GM19328 (cell line): ENCODE results near the gene COL18A1.
"Not testable (repeated sequence)": the region's sequence is repeated elsewhere in the genome, so short reads cannot be mapped to it uniquely, and the experiment has no call there.

Experiments
- ATAC-seq: cut with Tn5 transposase; IDR thresholded peaks from one replicate; pipeline ENCODE4 v1.9.1; 2021; ENCODE audit warnings: mild to moderate bottlenecking, moderate library complexity; ENCODE audit not compliant: unreplicated experiment

Gene COL18A1

GRCh38 chr21:45488931-45489721 lies 84.2 kb downstream of the COL18A1 start:
- no peak for ATAC-seq

GRCh38 chr21:45489722-45489982 lies 84.7 kb downstream of the COL18A1 start:
- no peak for ATAC-seq

GRCh38 chr21:45490049-45490731 lies 85.2 kb downstream of the COL18A1 start:
- no peak for ATAC-seq

- ATAC-seq = no peak
Observed at GRCh38 chr21:45491056-45491455, 86.1 kb downstream of the COL18A1 start.

- ATAC-seq = no peak
Observed at GRCh38 chr21:45491623-45492022, 86.7 kb downstream of the COL18A1 start.

GRCh38 chr21:45492765-45493164 lies 87.8 kb downstream of the COL18A1 start:
- no peak for ATAC-seq

GRCh38 chr21:45493401-45494001 lies 88.5 kb downstream of the COL18A1 start:
- no peak for ATAC-seq

GRCh38 chr21:45494135-45494850 lies 89.3 kb downstream of the COL18A1 start:
- ATAC-seq = no peak

- no peak for ATAC-seq
Observed at GRCh38 chr21:45494851-45495680, 90.1 kb downstream of the COL18A1 start.

- no peak for ATAC-seq
Observed at GRCh38 chr21:45496151-45496967, 91.4 kb downstream of the COL18A1 start.

GRCh38 chr21:45496968-45497845 lies 92.2 kb downstream of the COL18A1 start:
- ATAC-seq = no peak

GRCh38 chr21:45497846-45498645 lies 93.1 kb downstream of the COL18A1 start:
- ATAC-seq = no peak

GRCh38 chr21:45498646-45499000 lies 93.7 kb downstream of the COL18A1 start:
- ATAC-seq = no peak

- ATAC-seq = no peak
Observed at GRCh38 chr21:45499201-45499750, 94.3 kb downstream of the COL18A1 start.

- no peak for ATAC-seq
Observed at GRCh38 chr21:45499970-45500577, 95.1 kb downstream of the COL18A1 start.

- not testable (repeated sequence) for ATAC-seq
Observed at GRCh38 chr21:45501081-45502005, 96.4 kb downstream of the COL18A1 start.
